Bronchial epithelial cell (primary cell): ENCODE data around the gene OTOL1. TPM values are rescaled to one million over a fixed set of nuclear protein-coding genes. Genes with fewer than 3 reads are reported as not detected.
"Not testable (repeated sequence)": the region's sequence is repeated elsewhere in the genome, so short reads cannot be mapped to it uniquely, and the experiment has no call there.

Experiments
- DNase-seq: peaks from one replicate; pipeline ENCODE4 v3.0.0-alpha.2; 2010; ENCODE audit warnings: low read depth
- FAIRE-seq: peaks from 2 replicates; lab custom pipeline; 2011; peaks lifted over from hg19 to GRCh38; lab: Jason Lieb, UNC
- H3K27me3 ChIP-seq: 2 replicates; pipeline ENCODE4 v1.5.1; 2011; ENCODE audit warnings: low read length; ENCODE audit not compliant: control insufficient read depth, insufficient read depth
- H3K36me3 ChIP-seq: 2 replicates; pipeline ENCODE4 v1.5.1; 2011; ENCODE audit warnings: low read length; ENCODE audit not compliant: control insufficient read depth, insufficient read depth
- H3K4me3 ChIP-seq: 2 replicates; pipeline ENCODE4 v1.5.1; 2011; ENCODE audit warnings: mild to moderate bottlenecking, low read depth, low read length, control low read depth
- CTCF ChIP-seq: IDR thresholded peaks from 2 replicates; pipeline ENCODE4 v1.5.1; 2011; ENCODE audit warnings: mild to moderate bottlenecking, moderate library complexity, low read length, control low read depth, inconsistent platforms; ENCODE audit not compliant: insufficient read depth, severe bottlenecking
- total RNA-seq: library from RNA; depleted of rRNA; stranded (reverse); fragments of >200 nt; gene quantifications from 2 replicates; pipeline ENCODE4 v1.2.1, GENCODE V29; 2014

Gene OTOL1
- total RNA-seq, 1 donor from 2014 or later = not detected

- no peak overlapping the region for H3K4me3 ChIP-seq
- no peaks in the 10 kb centered on the region for H3K36me3 ChIP-seq
- TF ChIP-seq CTCF = no peak
- H3K27me3 ChIP-seq = no peaks in the 10 kb centered on the region
- FAIRE-seq (no peak), DNase-seq (no peak)
Observed at GRCh38 chr3:161471211-161471610, 25.4 kb upstream of the OTOL1 start.

- DNase-seq (no peak), FAIRE-seq (no peak)
- no peak overlapping the region for H3K4me3 ChIP-seq
- H3K27me3 ChIP-seq = no peaks in the 10 kb centered on the region
- no peak for TF ChIP-seq CTCF
- no peaks in the 10 kb centered on the region for H3K36me3 ChIP-seq
Observed at GRCh38 chr3:161474139-161474538, 22.5 kb upstream of the OTOL1 start.

- no peak for DNase-seq
Observed at GRCh38 chr3:161474741-161475140, 21.9 kb upstream of the OTOL1 start.

GRCh38 chr3:161475206-161475605 is 21.4 kb upstream of the OTOL1 start:
- no peaks in the 10 kb centered on the region for H3K27me3 ChIP-seq
- no peak for FAIRE-seq

More at GRCh38 chr3:161474741-161475140, 21.9 kb upstream of the OTOL1 start:
- Histone ChIP-seq H3K36me3 (no peaks in the 10 kb centered on the region), H3K4me3 (no peak overlapping the region), H3K27me3 (no peaks in the 10 kb centered on the region)
- no peak for TF ChIP-seq CTCF
- FAIRE-seq = no peak

GRCh38 chr3:161475905-161476304 is 20.7 kb upstream of the OTOL1 start:
- DNase-seq = peak; percentile 76
- Histone ChIP-seq H3K36me3 (no peaks in the 10 kb centered on the region), H3K4me3 (no peak overlapping the region), H3K27me3 (no peaks in the 10 kb centered on the region)
- FAIRE-seq = no peak
- no peak for TF ChIP-seq CTCF

More at GRCh38 chr3:161475206-161475605, 21.4 kb upstream of the OTOL1 start:
- no peak for TF ChIP-seq CTCF
- Histone ChIP-seq H3K36me3 (no peaks in the 10 kb centered on the region), H3K4me3 (no peak overlapping the region)
- no peak for DNase-seq

- H3K4me3 ChIP-seq = no peak overlapping the region
- H3K27me3 ChIP-seq = peaks cover 1% of the 10 kb centered on the region
- FAIRE-seq = no peak
- TF ChIP-seq CTCF = no peak
- DNase-seq = no peak
- no peaks in the 10 kb centered on the region for H3K36me3 ChIP-seq
Observed at GRCh38 chr3:161484226-161484625, 12.4 kb upstream of the OTOL1 start.

- not testable (repeated sequence) for H3K4me3 ChIP-seq, H3K27me3 ChIP-seq, H3K36me3 ChIP-seq, FAIRE-seq
- DNase-seq = peak; percentile 11
Observed at GRCh38 chr3:161488284-161488683, 8.3 kb upstream of the OTOL1 start.
